ENCODE measurements around the gene IL34.
A peak's percentile ranks its signal among the peaks of the same experiment; 100 is the strongest.

The IL34 gene

GRCh38 chr16:70689970-70690891 lies 43.9 kb downstream of the IL34 start:
- no peak for DNase-seq

- no peak for DNase-seq
Observed at GRCh38 chr16:70691223-70692129, 45.1 kb downstream of the IL34 start.

GRCh38 chr16:70692130-70692872 lies 45.9 kb downstream of the IL34 start:
- DNase-seq = no peak

- no peak for DNase-seq
Observed at GRCh38 chr16:70692873-70693671, 46.7 kb downstream of the IL34 start.

- no peak for DNase-seq
Observed at GRCh38 chr16:70694088-70694867, 47.9 kb downstream of the IL34 start.

GRCh38 chr16:70694868-70695218 lies 48.5 kb downstream of the IL34 start:
- no peak for DNase-seq

- DNase-seq = no peak
Observed at GRCh38 chr16:70695331-70696070, 49.1 kb downstream of the IL34 start.

- no peak for DNase-seq
Observed at GRCh38 chr16:70696355-70696754, 50.0 kb downstream of the IL34 start.

GRCh38 chr16:70696952-70697593 lies 50.7 kb downstream of the IL34 start:
- DNase-seq = peak; percentile 5

GRCh38 chr16:70697594-70698170 lies 51.3 kb downstream of the IL34 start:
- no peak for DNase-seq

- no peak for DNase-seq
Observed at GRCh38 chr16:70698901-70699300, 52.5 kb downstream of the IL34 start.

- no peak for DNase-seq
Observed at GRCh38 chr16:70699696-70700095, 53.3 kb downstream of the IL34 start.

- no peak for DNase-seq
Observed at GRCh38 chr16:70700101-70701020, 54.0 kb downstream of the IL34 start.

- DNase-seq = no peak
Observed at GRCh38 chr16:70701036-70701435, 54.7 kb downstream of the IL34 start.

GRCh38 chr16:70701596-70701995 lies 55.2 kb downstream of the IL34 start:
- DNase-seq = no peak

GRCh38 chr16:70701998-70702397 lies 55.6 kb downstream of the IL34 start:
- DNase-seq = no peak

- no peak for DNase-seq
Observed at GRCh38 chr16:70702624-70703023, 56.3 kb downstream of the IL34 start.

GRCh38 chr16:70703041-70703834 lies 56.9 kb downstream of the IL34 start:
- no peak for DNase-seq

Measured in CD4-positive, alpha-beta T cell treated with Interleukin-21 for 1 hour (primary cell).